HCT116 (cell line): ENCODE results near the gene LMAN1L. TPM values are rescaled to one million over a fixed set of nuclear protein-coding genes. Genes with fewer than 3 reads are reported as not detected.

Experiments
- ATAC-seq: fragments of 200-7000 bp; cut with Tn5 transposase; 2 replicates; pipeline ENCODE4 v1.9.1; 2020; ENCODE audit warnings: mild to moderate bottlenecking, moderate library complexity
- BruUV-seq: library from RNA; stranded (reverse); fragments of 400-500 nt; replicated peaks from 2 replicates; lab custom pipeline; 2021; lab: Mats Ljungman, UMichigan
- CTCF ChIA-PET: fragments of 300-600 bp; sonication (Branson Sonifier 250); formaldehyde crosslinking; loops from one replicate; lab custom pipeline; 2021; ENCODE audit warnings: antibody characterized with exemption; lab: Charles Lee
- POLR2A ChIA-PET: fragments of 300-600, 350-600 bp; sonication (Branson Sonifier 250); formaldehyde crosslinking; loops from one replicate; lab custom pipeline; 2021; ENCODE audit warnings: antibody characterized with exemption; lab: Charles Lee
- RAD21 ChIA-PET, 2 experiments: fragments of 300-600 bp; sonication (Branson Sonifier 250); formaldehyde crosslinking; loops; one replicate each; lab custom pipeline; 2023; ENCODE audit warnings: low total read pairs in 2 of 2; ENCODE audit not compliant: uncharacterized antibody in 2 of 2, unreplicated experiment in 2 of 2, low non-redundant PET in 1 of 2; lab: Charles Lee
- DNase-seq: peaks from one replicate; pipeline ENCODE4 v3.0.0-alpha.2; 2010; ENCODE audit warnings: low read depth, low spot score
- H2AFZ ChIP-seq: fragments of 200-600 bp; shearing (Covaris generic), sonication (generic); 2 replicates; pipeline ENCODE4 v1.6.1; 2017; ENCODE audit warnings: low read depth, mixed run types, mixed read lengths, antibody characterized with exemption, low read length; ENCODE audit not compliant: poor library complexity, severe bottlenecking
- H3K27ac ChIP-seq: 2 replicates; pipeline ENCODE4 v1.5.1; 2012; ENCODE audit warnings: low read depth, low read length
- H3K27me3 ChIP-seq: fragments of 200-600 bp; sonication (generic); 2 replicates; pipeline ENCODE4 v1.6.1; 2016; ENCODE audit warnings: mixed run types, low read length, mixed read lengths; ENCODE audit not compliant: insufficient read depth
- H3K36me3 ChIP-seq, 2 experiments: fragments of 200-500 bp in 1 of 2; fragments of 200-600 bp in 1 of 2; sonication (Bioruptor generic) in 1 of 2; sonication (generic) in 1 of 2; 2 replicates each; pipeline versions ENCODE4 v1.5.1 to v1.6.1; 2014 to 2016; ENCODE audit warnings: low read length in 2 of 2, inconsistent platforms in 1 of 2, mixed read lengths in 1 of 2, mixed run types in 1 of 2; ENCODE audit not compliant: insufficient read depth in 2 of 2, control insufficient read depth in 1 of 2
- H3K4me1 ChIP-seq, 2 experiments: fragments of 200-600 bp in 1 of 2; sonication (generic) in 1 of 2; 2 replicates each; pipeline versions ENCODE4 v1.5.1 to v1.6.1; 2012 to 2017; ENCODE audit warnings: low read length in 2 of 2, inconsistent platforms in 1 of 2, mild to moderate bottlenecking in 1 of 2, mixed read lengths in 1 of 2, mixed run types in 1 of 2, moderate library complexity in 1 of 2; ENCODE audit not compliant: insufficient read depth in 2 of 2, control insufficient read depth in 1 of 2
- H3K4me2 ChIP-seq: fragments of 200-600 bp; sonication (generic); 2 replicates; pipeline ENCODE4 v1.6.1; 2017; ENCODE audit warnings: mixed run types, low read length, mixed read lengths
- H3K4me3 ChIP-seq, 2 experiments: fragments of 200-600 bp in 1 of 2; sonication (generic) in 1 of 2; replicated peaks in 1 of 2; 2 replicates each; pipeline ENCODE4 v1.5.1; 2011 to 2016; ENCODE audit warnings: low read length in 2 of 2, control low read depth in 1 of 2, low read depth in 1 of 2, mild to moderate bottlenecking in 1 of 2, mixed read lengths in 1 of 2, mixed run types in 1 of 2
- H3K79me2 ChIP-seq: fragments of 200-600 bp; sonication (generic); 2 replicates; pipeline ENCODE4 v1.6.1; 2017; ENCODE audit warnings: mild to moderate bottlenecking, mixed run types, low read length, moderate library complexity, mixed read lengths; ENCODE audit not compliant: insufficient read depth
- H3K9ac ChIP-seq: fragments of 200-600 bp; sonication (generic); 2 replicates; pipeline ENCODE4 v1.6.1; 2016; ENCODE audit warnings: low read length, mixed read lengths
- H3K9me2 ChIP-seq: fragments of 200-600 bp; sonication (generic), shearing (Covaris generic); 2 replicates; pipeline ENCODE4 v1.6.1; 2017; ENCODE audit warnings: mixed run types, mild to moderate bottlenecking, moderate library complexity; ENCODE audit not compliant: insufficient read depth
- H3K9me3 ChIP-seq, 2 experiments: fragments of 200-500 bp in 1 of 2; fragments of 200-600 bp in 1 of 2; sonication (Bioruptor generic) in 1 of 2; sonication (generic) in 1 of 2; 2 replicates each; pipeline ENCODE4 v1.6.1; 2014 to 2017; ENCODE audit warnings: low read length in 2 of 2, mixed read lengths in 2 of 2, inconsistent platforms in 1 of 2, low read depth in 1 of 2, mild to moderate bottlenecking in 1 of 2, mixed run types in 1 of 2, moderate library complexity in 1 of 2; ENCODE audit not compliant: control insufficient read depth in 1 of 2, insufficient read depth in 1 of 2
- H4K20me1 ChIP-seq: fragments of 200-600 bp; sonication (generic), shearing (Covaris generic); 2 replicates; pipeline ENCODE4 v1.6.1; 2017; ENCODE audit warnings: mixed run types, mild to moderate bottlenecking, moderate library complexity; ENCODE audit not compliant: insufficient read depth
- ATF3 ChIP-seq: IDR thresholded peaks from 2 replicates; pipeline ENCODE4 v1.6.1; 2012
- ELF1 ChIP-seq: IDR thresholded peaks from 2 replicates; pipeline ENCODE4 v1.6.1; 2012; ENCODE audit warnings: low read depth, borderline replicate concordance
- EZH2 ChIP-seq: fragments of 200-600 bp; sonication (generic); IDR thresholded peaks from 2 replicates; pipeline ENCODE4 v1.6.1; 2017; ENCODE audit warnings: antibody characterized with exemption, mixed run types
- RAD21 ChIP-seq: IDR thresholded peaks from 2 replicates; pipeline ENCODE4 v1.6.1; 2012; ENCODE audit warnings: low read depth, mild to moderate bottlenecking
- REST ChIP-seq: IDR thresholded peaks from 2 replicates; pipeline ENCODE4 v1.6.1; 2012; ENCODE audit warnings: low read depth
- TCF7L2 ChIP-seq: IDR thresholded peaks from 2 replicates; pipeline ENCODE4 v1.7.0; 2011; ENCODE audit warnings: borderline replicate concordance, inconsistent platforms; ENCODE audit not compliant: insufficient read depth, insufficient read length; ENCODE audit errors: extremely low read depth
- intact Hi-C: fragments of 100-400 bp; cut with micrococcal nuclease; formaldehyde crosslinking; loops from 2 replicates; pipeline ENCODE4 v1.10.0; 2022
- total RNA-seq: library from RNA; stranded (reverse); gene quantifications from one replicate; pipeline ENCODE4 v1.2.1, GENCODE V29; 2021; ENCODE audit not compliant: unreplicated experiment

LMAN1L gene
- total RNA-seq, 1 experiment from 2014 or later = 0.17 TPM

DNA sequence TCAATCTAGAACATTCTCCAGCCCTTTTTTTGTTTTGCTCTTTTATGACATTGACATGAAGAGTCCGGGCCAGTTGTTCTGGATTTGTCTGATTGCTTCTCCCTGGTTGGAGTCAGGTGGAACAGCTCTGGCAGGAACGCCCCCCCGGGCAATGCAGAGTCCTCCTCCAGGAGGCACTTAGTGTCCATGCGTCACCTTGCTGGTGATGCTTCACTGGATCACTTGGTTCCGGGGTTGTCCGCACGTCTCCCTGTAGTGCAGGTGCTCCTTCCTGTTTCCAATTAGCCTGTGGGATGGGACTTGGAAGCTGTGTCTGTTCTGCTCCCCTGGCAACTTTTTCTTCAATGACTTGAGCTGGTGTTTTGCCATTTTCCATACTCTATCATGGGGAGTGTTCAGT lies 21.0 kb upstream of the LMAN1L start:
- CTCF ChIA-PET = no interaction called here
- no peak for TF ChIP-seq EZH2
- no peak for TF ChIP-seq ELF1
- TF ChIP-seq ATF3 = no peak
- no peak for TF ChIP-seq RAD21
- TF ChIP-seq REST = no peak
- no peak for TF ChIP-seq TCF7L2
- RAD21 ChIA-PET = no interaction called here
- POLR2A ChIA-PET = no interaction called here
- Histone ChIP-seq H3K9me2 (no peaks in the 10 kb centered on the region), H3K4me1 (peaks cover 11 to 30% of the 10 kb centered on the region in 2 experiments), H3K4me3 (no peak overlapping the region), H3K9me3 (no peaks in the 10 kb centered on the region), H4K20me1 (peaks cover 12% of the 10 kb centered on the region; the same call in 1 of the 2 replicates), H3K9ac (no peak overlapping the region), H3K27me3 (no peaks in the 10 kb centered on the region), H2AFZ (no peak overlapping the region), H3K4me2 (no peak overlapping the region), H3K36me3 (no peaks in the 10 kb centered on the region; a peak in 1 of 4 replicates), H3K79me2 (peaks cover 71% of the 10 kb centered on the region), H3K27ac (no peak overlapping the region)
- intact Hi-C loops = no loop called here
- DNase-seq (no peak), ATAC-seq (no peak)
- BruUV-seq = no TSS peak
